ENCODE measurements around the gene BAHCC1.

Gene BAHCC1

DNA sequence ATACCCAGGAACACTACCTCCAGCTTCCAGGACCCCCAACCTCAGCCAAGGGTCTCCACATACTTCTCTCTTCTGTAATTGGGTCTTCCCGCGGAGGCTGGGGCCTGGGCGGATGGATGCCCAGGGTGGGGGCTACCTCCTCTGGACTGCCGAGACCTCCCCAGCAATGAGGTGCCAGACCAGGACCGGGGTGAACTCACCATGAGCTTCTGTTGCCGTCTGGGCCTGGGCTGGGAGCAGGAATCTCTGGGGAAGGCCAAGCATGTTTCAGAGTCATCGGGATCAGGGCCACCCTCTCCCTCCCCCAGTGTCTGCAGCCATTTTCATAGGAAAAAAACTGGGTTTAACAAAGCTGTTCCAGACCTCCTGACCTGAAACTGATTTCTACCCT is 10.3 kb upstream of the BAHCC1 start:
- Histone ChIP-seq H3K4me1 (ENCODE audit: insufficient read depth, insufficient read length) (peaks cover 12% of the 10 kb centered on the region), H3K36me3 (ENCODE audit: insufficient read depth, insufficient read length, low read length) (no peaks in the 10 kb centered on the region), H3K27me3 (ENCODE audit: insufficient read depth, insufficient read length) (peaks cover 71% of the 10 kb centered on the region), H3K4me3 (ENCODE audit: insufficient read length, low read depth) (no peak overlapping the region), H3K9ac (ENCODE audit: insufficient read length, low read depth) (peak overlapping the region; percentile 36), H3K9me3 (ENCODE audit: insufficient read depth, low read length) (no peaks in the 10 kb centered on the region)
- no peak for DNase-seq (ENCODE audit: low read depth, low spot score)
- TF ChIP-seq SUZ12 (IDR thresholded peaks at IDR 0.05; ENCODE audit: extremely low read depth, insufficient read depth, insufficient read length) (no peak), YY1 (IDR thresholded peaks at IDR 0.05; ENCODE audit: insufficient read depth, insufficient read length) (no peak), ZNF274 (IDR thresholded peaks at IDR 0.05; ENCODE audit: low read depth, low read length) (no peak)

DNA sequence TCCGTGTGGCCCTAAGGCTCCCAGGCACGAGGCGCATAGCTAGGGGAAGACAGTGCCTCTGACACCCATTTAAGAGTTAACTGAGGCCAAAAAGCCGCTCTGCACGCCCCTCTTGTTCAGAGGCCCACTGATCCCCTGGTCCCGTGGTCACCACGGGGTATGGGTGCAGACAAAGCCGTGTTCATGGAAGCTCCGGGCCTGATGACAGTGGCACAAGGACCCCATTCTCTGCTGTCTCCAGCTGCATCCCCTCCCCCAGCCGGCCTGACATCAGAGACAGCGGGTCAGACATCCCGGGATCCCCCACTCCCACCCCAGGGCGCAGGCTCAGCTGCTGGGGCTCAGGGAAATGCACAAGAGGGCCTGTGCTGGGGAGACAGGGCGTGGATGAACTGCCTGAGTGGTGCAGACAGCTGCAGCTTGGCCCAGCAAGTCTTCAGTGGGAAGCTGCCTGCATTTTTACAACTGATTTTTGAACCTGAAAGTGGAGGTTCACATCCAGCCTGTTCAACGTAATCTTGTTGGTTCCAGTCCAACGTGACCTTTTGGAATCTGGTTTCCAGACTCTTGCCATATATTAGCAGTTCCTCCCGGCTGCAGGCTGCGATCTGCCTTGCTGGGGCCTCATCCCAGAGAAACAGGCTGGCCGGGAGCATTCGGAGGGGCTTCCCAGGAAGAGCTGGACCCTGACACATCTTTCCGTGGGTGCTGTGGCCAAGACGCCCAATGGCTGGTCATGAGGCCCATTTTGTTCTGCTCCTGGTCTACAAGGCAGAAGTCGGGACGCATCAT is 9.7 kb upstream of the BAHCC1 start:
- Histone ChIP-seq H3K9ac (ENCODE audit: insufficient read length, low read depth) (peak overlapping the region; percentile 36), H3K36me3 (ENCODE audit: insufficient read depth, insufficient read length, low read length) (no peaks in the 10 kb centered on the region), H3K4me1 (ENCODE audit: insufficient read depth, insufficient read length) (peaks cover 15% of the 10 kb centered on the region), H3K4me3 (ENCODE audit: insufficient read length, low read depth) (no peak overlapping the region), H3K9me3 (ENCODE audit: insufficient read depth, low read length) (no peaks in the 10 kb centered on the region), H3K27me3 (ENCODE audit: insufficient read depth, insufficient read length) (peaks cover 70% of the 10 kb centered on the region)
- no peak for TF ChIP-seq SUZ12 (IDR thresholded peaks at IDR 0.05; ENCODE audit: extremely low read depth, insufficient read depth, insufficient read length)
- TF ChIP-seq YY1 (IDR thresholded peaks at IDR 0.05; ENCODE audit: insufficient read depth, insufficient read length), result no peak
- no peak for TF ChIP-seq ZNF274 (IDR thresholded peaks at IDR 0.05; ENCODE audit: low read depth, low read length)
- no peak for DNase-seq (ENCODE audit: low read depth, low spot score)

DNA sequence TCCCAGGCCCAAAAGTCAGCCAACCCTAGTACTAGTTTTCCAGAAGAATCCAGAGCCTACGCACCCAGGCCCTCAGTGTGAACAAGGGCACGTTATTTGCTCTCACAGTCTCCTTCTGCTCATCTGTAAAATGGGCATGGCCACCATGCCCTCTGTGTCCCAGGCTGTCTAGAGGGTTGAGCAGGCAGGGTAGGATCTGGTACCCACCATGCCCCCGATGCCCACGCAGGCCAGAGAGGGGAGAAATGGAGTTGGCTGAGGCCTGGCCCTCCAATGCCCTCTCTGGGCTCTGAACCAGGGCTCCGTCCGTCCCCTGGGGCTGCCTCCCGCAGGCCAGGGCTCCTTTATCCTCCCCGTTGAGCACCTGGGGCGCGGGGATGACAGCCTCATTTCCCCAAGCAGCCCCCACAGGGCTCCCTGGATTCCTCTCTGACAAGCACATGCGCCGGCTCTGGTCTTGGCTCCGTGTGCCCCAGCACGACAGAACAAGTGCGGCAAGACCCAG is 9.1 kb upstream of the BAHCC1 start:
- H3K36me3 ChIP-seq (ENCODE audit: insufficient read depth, insufficient read length, low read length), result peaks cover 3% of the 10 kb centered on the region
- no peak overlapping the region for H3K4me3 ChIP-seq (ENCODE audit: insufficient read length, low read depth)
- no peak overlapping the region for H3K9ac ChIP-seq (ENCODE audit: insufficient read length, low read depth)
- H3K9me3 ChIP-seq (ENCODE audit: insufficient read depth, low read length), result no peaks in the 10 kb centered on the region
- H3K27me3 ChIP-seq (ENCODE audit: insufficient read depth, insufficient read length), result peaks cover 64% of the 10 kb centered on the region
- TF ChIP-seq SUZ12 (IDR thresholded peaks at IDR 0.05; ENCODE audit: extremely low read depth, insufficient read depth, insufficient read length) (no peak), ZNF274 (IDR thresholded peaks at IDR 0.05; ENCODE audit: low read depth, low read length) (no peak), YY1 (IDR thresholded peaks at IDR 0.05; ENCODE audit: insufficient read depth, insufficient read length) (no peak)
- DNase-seq (ENCODE audit: low read depth, low spot score), result no peak
- H3K4me1 ChIP-seq (ENCODE audit: insufficient read depth, insufficient read length), result peaks cover 16% of the 10 kb centered on the region

DNA sequence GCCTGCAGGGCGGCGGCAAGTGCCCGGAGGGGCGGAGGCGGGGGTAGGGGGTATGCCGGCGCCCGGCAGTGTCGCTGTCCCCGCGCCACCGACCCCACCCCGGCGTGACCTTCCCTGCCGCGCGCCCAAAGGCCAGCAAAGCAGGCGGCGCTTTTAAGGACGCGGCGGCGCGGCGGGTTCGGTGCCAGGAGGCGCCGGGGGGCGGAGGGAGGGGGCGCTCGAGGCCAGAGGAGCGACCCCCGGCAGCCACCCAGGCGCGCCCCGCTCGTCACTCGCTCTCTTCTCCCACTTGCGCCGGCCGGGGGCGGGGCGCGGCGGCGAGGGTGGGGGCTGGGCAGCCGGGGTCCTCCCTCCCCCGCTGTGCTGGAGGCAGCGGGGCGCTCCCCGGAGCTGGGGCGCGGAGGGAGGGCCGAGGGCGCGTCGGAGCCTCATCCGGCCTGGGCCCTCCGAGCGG is 8.6 kb upstream of the BAHCC1 start:
- no peaks in the 10 kb centered on the region for H3K9me3 ChIP-seq (ENCODE audit: insufficient read depth, low read length)
- H3K27me3 ChIP-seq (ENCODE audit: insufficient read depth, insufficient read length), result peaks cover 67% of the 10 kb centered on the region
- peak overlapping the region; percentile 79 for H3K9ac ChIP-seq (ENCODE audit: insufficient read length, low read depth)
- TF ChIP-seq ZNF274 (IDR thresholded peaks at IDR 0.05; ENCODE audit: low read depth, low read length), result no peak
- TF ChIP-seq YY1 (IDR thresholded peaks at IDR 0.05; ENCODE audit: insufficient read depth, insufficient read length), result no peak
- peak; percentile 20 for TF ChIP-seq SUZ12 (IDR thresholded peaks at IDR 0.05; ENCODE audit: extremely low read depth, insufficient read depth, insufficient read length)
- peaks cover 8% of the 10 kb centered on the region for H3K36me3 ChIP-seq (ENCODE audit: insufficient read depth, insufficient read length, low read length)
- peak overlapping the region; percentile 50 for H3K4me3 ChIP-seq (ENCODE audit: insufficient read length, low read depth)
- no peak for DNase-seq (ENCODE audit: low read depth, low spot score)
- peaks cover 17% of the 10 kb centered on the region for H3K4me1 ChIP-seq (ENCODE audit: insufficient read depth, insufficient read length)

DNA sequence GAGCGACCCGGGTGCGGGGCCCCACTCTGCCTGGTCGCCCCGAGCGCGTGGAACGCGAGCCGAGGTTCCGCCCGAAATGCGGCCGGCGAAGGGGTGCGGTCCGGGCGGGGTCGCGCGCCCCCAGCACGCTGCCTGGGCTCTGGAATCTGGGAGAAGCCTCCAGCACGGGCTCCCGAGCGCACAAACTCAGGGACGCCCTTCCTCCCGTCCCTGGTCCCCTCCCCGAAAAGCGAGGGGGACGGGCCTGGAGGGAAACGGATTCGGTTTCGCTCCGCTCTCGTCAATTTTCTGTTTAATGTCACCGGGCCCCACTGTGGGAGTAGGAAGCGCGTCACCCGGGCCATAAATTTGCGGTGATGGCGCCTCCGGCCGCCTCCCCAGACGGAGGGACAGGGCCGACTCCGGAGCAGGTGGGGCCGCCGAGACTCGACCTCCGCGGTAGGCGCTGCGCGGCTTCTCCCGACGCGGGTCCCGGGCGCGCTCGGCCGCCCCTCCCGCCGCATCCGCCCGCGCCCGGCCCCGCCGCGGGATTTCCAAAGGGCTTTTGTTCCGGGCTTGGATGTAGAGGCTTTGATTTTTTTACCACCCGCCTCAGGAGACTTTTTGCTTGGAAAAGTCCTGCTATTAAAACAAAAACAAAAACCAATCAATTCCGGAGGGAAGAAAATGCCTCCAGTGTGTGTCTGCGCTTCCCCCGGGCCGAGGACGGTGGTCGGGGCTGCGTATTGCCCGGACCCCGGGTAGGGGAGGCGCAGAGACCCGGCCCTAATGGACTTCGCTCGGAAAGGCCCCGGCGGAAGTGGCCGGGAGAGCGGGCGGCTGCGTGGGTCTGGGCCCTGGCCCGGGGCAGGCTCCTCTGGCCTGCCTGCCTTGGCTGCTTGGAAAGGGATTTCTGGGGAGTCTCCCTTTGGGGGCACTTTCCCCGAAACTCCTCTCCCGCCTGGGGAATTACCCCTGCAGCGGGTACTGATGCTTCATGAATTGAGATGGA is 7.9 kb upstream of the BAHCC1 start:
- H3K27me3 ChIP-seq (ENCODE audit: insufficient read depth, insufficient read length), result peaks cover 75% of the 10 kb centered on the region
- peaks cover 8% of the 10 kb centered on the region for H3K36me3 ChIP-seq (ENCODE audit: insufficient read depth, insufficient read length, low read length)
- no peaks in the 10 kb centered on the region for H3K9me3 ChIP-seq (ENCODE audit: insufficient read depth, low read length)
- DNase-seq (ENCODE audit: low read depth, low spot score), result no peak
- H3K4me3 ChIP-seq (ENCODE audit: insufficient read length, low read depth), result peak overlapping the region; percentile 50
- peaks cover 24% of the 10 kb centered on the region for H3K4me1 ChIP-seq (ENCODE audit: insufficient read depth, insufficient read length)
- peak overlapping the region; percentile 79 for H3K9ac ChIP-seq (ENCODE audit: insufficient read length, low read depth)
- no peak for TF ChIP-seq YY1 (IDR thresholded peaks at IDR 0.05; ENCODE audit: insufficient read depth, insufficient read length)
- TF ChIP-seq ZNF274 (IDR thresholded peaks at IDR 0.05; ENCODE audit: low read depth, low read length), result no peak

DNA sequence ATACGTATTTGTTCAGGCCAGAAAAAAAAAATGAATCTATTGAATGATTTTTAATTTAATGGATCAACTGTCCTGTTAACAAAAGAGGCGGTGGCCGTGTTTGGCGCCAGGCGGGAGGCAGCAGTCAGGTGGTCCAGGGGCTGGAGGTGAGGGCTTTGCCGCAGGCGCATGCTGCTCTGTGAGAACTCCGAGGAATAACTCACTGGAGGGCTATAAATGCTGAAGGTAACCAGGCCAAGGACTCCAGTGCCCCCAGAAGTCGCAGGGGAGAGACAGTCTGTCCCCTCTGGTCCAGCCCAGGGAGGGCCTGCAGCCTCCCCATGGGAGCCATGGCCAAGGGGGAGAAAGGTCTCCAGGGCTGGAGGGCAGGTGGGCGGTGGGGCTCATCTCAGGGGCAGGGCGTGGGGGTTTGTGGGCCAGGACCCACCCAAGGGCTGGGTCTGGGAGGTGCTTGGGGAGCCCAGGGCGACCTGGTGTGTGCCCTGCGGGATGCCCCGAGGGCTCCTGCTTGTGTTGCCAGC is 7.1 kb upstream of the BAHCC1 start:
- peaks cover 26% of the 10 kb centered on the region for H3K4me1 ChIP-seq (ENCODE audit: insufficient read depth, insufficient read length)
- DNase-seq (ENCODE audit: low read depth, low spot score), result no peak
- H3K9ac ChIP-seq (ENCODE audit: insufficient read length, low read depth), result no peak overlapping the region
- peaks cover 8% of the 10 kb centered on the region for H3K36me3 ChIP-seq (ENCODE audit: insufficient read depth, insufficient read length, low read length)
- no peaks in the 10 kb centered on the region for H3K9me3 ChIP-seq (ENCODE audit: insufficient read depth, low read length)
- peaks cover 80% of the 10 kb centered on the region for H3K27me3 ChIP-seq (ENCODE audit: insufficient read depth, insufficient read length)
- TF ChIP-seq SUZ12 (IDR thresholded peaks at IDR 0.05; ENCODE audit: extremely low read depth, insufficient read depth, insufficient read length), result no peak
- H3K4me3 ChIP-seq (ENCODE audit: insufficient read length, low read depth), result no peak overlapping the region

All from NT2/D1 (cell line).